HepG2 (cell line): ENCODE data around the gene ANKRD44. TPM values are rescaled to one million over a fixed set of nuclear protein-coding genes. Genes with fewer than 3 reads are reported as not detected.

Experiments
- ATAC-seq: fragments of 200-7000 bp; cut with Tn5 transposase; 3 replicates; pipeline ENCODE4 v1.9.1; 2020; ENCODE audit warnings: mild to moderate bottlenecking, moderate library complexity
- BruUV-seq: library from RNA; stranded (reverse); fragments of 400-500 nt; replicated peaks from 2 replicates; lab custom pipeline; 2021; lab: Mats Ljungman, UMichigan
- CTCF ChIA-PET: fragments of 300-600 bp; formaldehyde crosslinking; extraction: SDS; loops from one replicate; lab custom pipeline; 2021; ENCODE audit warnings: low total read pairs, inconsistent platforms, low intra/inter-chr PET ratio; lab: Yijun Ruan, JAX
- POLR2A ChIA-PET: fragments of 350-600 bp; sonication (Branson Sonifier 250); formaldehyde crosslinking; loops from one replicate; lab custom pipeline; 2020; ENCODE audit warnings: antibody characterized with exemption, inconsistent platforms; lab: Yijun Ruan, JAX
- DNase-seq: peaks from one replicate; pipeline ENCODE4 v3.0.0-alpha.2; 2015; ENCODE audit warnings: low spot score
- FAIRE-seq: peaks from 3 replicates; lab custom pipeline; 2011; peaks lifted over from hg19 to GRCh38; lab: Jason Lieb, UNC
- H2AFZ ChIP-seq: one replicate; pipeline ENCODE4 v1.6.1; 2011; ENCODE audit warnings: low read length, inconsistent platforms
- H3K27ac ChIP-seq: fragments of 300-600 bp; 3 replicates; pipeline ENCODE4 v1.8.0; 2011; ENCODE audit warnings: mixed run types, mild to moderate bottlenecking, mixed read lengths, low read length, inconsistent platforms; ENCODE audit not compliant: insufficient read depth; ENCODE audit errors: extremely low read length
- H3K27me3 ChIP-seq, 2 experiments: fragments of 200-600 bp in 1 of 2; 2 replicates in 1 of 2; 3 replicates in 1 of 2; pipeline versions ENCODE4 v1.6.0 to v1.8.0; 2011; ENCODE audit warnings: low read length in 2 of 2, mild to moderate bottlenecking in 2 of 2, moderate library complexity in 2 of 2, inconsistent platforms in 1 of 2; ENCODE audit not compliant: insufficient read depth in 2 of 2, control insufficient read depth in 1 of 2
- H3K36me3 ChIP-seq, 2 experiments: fragments of 200-600 bp in 1 of 2; replicated peaks in 1 of 2; 2 replicates in 1 of 2; 3 replicates in 1 of 2; pipeline versions ENCODE4 v1.5.1 to v1.8.0; 2011; ENCODE audit warnings: low read length in 2 of 2, inconsistent platforms in 1 of 2; ENCODE audit not compliant: insufficient read depth in 2 of 2, control insufficient read depth in 1 of 2
- H3K4me1 ChIP-seq: 2 replicates; pipeline ENCODE4 v1.5.1; 2012; ENCODE audit warnings: low read length, inconsistent platforms; ENCODE audit not compliant: insufficient read depth
- H3K4me2 ChIP-seq: 2 replicates; pipeline ENCODE4 v1.6.0; 2011; ENCODE audit warnings: low read depth, low read length, inconsistent platforms
- H3K4me3 ChIP-seq, 3 experiments: fragments of 200-600 bp in 1 of 3; sonication (generic), shearing (Covaris generic) in 1 of 3; replicated peaks in 1 of 3; 2 replicates each; pipeline ENCODE4 v1.5.1; 2011 to 2016; ENCODE audit warnings: low read length in 3 of 3, inconsistent platforms in 2 of 3, low read depth in 2 of 3, mild to moderate bottlenecking in 2 of 3, control low read depth in 1 of 3, mixed read lengths in 1 of 3; ENCODE audit not compliant: insufficient read depth in 1 of 3
- H3K79me2 ChIP-seq: one replicate; pipeline ENCODE4 v1.6.1; 2011; ENCODE audit warnings: low read length, inconsistent platforms; ENCODE audit not compliant: insufficient read depth
- H3K9ac ChIP-seq: 2 replicates; pipeline ENCODE4 v1.6.0; 2011; ENCODE audit warnings: mild to moderate bottlenecking, low read depth, low read length, inconsistent platforms; ENCODE audit not compliant: insufficient read depth
- H3K9me3 ChIP-seq: 2 replicates; pipeline ENCODE4 v1.5.1; 2012; ENCODE audit warnings: mild to moderate bottlenecking, low read length
- H4K20me1 ChIP-seq: 2 replicates; pipeline ENCODE4 v1.6.0; 2011; ENCODE audit warnings: inconsistent platforms, mild to moderate bottlenecking, low read length, moderate library complexity; ENCODE audit not compliant: insufficient read depth
- CEBPB ChIP-seq: IDR thresholded peaks from 2 replicates; pipeline ENCODE4 v1.6.1; 2011; ENCODE audit warnings: low read depth, low read length, improper control_type of control experiment, borderline replicate concordance
- CREB1 ChIP-seq, 2 experiments: fragments of 450-650 bp in 1 of 2; IDR thresholded peaks; 2 replicates each; pipeline ENCODE4 v1.6.1; 2016 to 2017; ENCODE audit warnings: control low read depth in 1 of 2, mild to moderate bottlenecking in 1 of 2, missing compliant biosample characterization in 1 of 2, missing genetic modification characterization in 1 of 2
- GABPA ChIP-seq, 2 experiments: IDR thresholded peaks; 2 replicates each; pipeline ENCODE4 v1.6.1; 2011 to 2016; ENCODE audit warnings: low read depth in 2 of 2, low read length in 1 of 2, missing biosample characterization in 1 of 2, missing genetic modification characterization in 1 of 2
- MAFG ChIP-seq: sonication (generic); formaldehyde crosslinking; IDR thresholded peaks from 2 replicates; pipeline ENCODE4 v1.5.1; 2020; ENCODE audit warnings: mild to moderate bottlenecking, missing genetic modification reagents
- MXD4 ChIP-seq: IDR thresholded peaks from 2 replicates; pipeline ENCODE4 v1.6.1; 2016; ENCODE audit warnings: mild to moderate bottlenecking, missing biosample characterization, missing genetic modification reagents
- PHB2 ChIP-seq: fragments of 450-650 bp; IDR thresholded peaks from 2 replicates; pipeline ENCODE4 v1.6.1; 2018; ENCODE audit not compliant: partially characterized antibody
- SSRP1 ChIP-seq: IDR thresholded peaks from 2 replicates; pipeline ENCODE4 v1.6.1; 2016; ENCODE audit warnings: control low read depth
- ZNF10 ChIP-seq: sonication (generic); formaldehyde crosslinking; IDR thresholded peaks from 2 replicates; pipeline ENCODE4 v1.4.0; 2020; ENCODE audit warnings: mild to moderate bottlenecking, low read depth, missing genetic modification reagents, borderline replicate concordance
- ZNF296 ChIP-seq: sonication (generic); formaldehyde crosslinking; conservative IDR thresholded peaks from 2 replicates; pipeline ENCODE4 v1.5.0; 2020; ENCODE audit warnings: mild to moderate bottlenecking, missing genetic modification reagents
- ZNF3 ChIP-seq: IDR thresholded peaks from 2 replicates; pipeline ENCODE4 v1.7.0; 2017; ENCODE audit warnings: inconsistent platforms
- ZNF709 ChIP-seq: sonication (generic); formaldehyde crosslinking; IDR thresholded peaks from 2 replicates; pipeline ENCODE4 v1.5.0; 2020; ENCODE audit warnings: mild to moderate bottlenecking, missing genetic modification reagents
- WGBS: methylation state at CpG from one replicate; pipeline ENCODE4 v1.1.6; 2017; ENCODE audit warnings: low lambda C conversion rate; 5-methylcytosine and 5-hydroxymethylcytosine counted together
- in situ Hi-C: cut with HindIII; loops from 2 replicates; pipeline ENCODE4 v1.10.0; 2017; ENCODE audit warnings: low pct_unique_long_range_greater_than_20kb; ENCODE audit not compliant: extremely low pct_ligation_motif_present
- intact Hi-C: fragments of 100-400 bp; cut with micrococcal nuclease; formaldehyde crosslinking; loops from one replicate; pipeline ENCODE4 v1.10.0; 2022; ENCODE audit not compliant: unreplicated experiment
- polyA plus RNA-seq, 8 experiments: library from polyadenylated mRNA; depleted of rRNA in 3 of 8; stranded (reverse) in 7 of 8; unstranded in 1 of 8; fragments of >200 nt; fragmentation: Illumina TruSeq in 4 of 8; extraction: Trizol in 4 of 8; gene quantifications; 2 replicates each; pipeline versions ENCODE4 v1.2.1 to v1.2.3, GENCODE V29; 2011 to 2016; ENCODE audit warnings: low read depth in 4 of 8, missing spikeins in 1 of 8, mixed read lengths in 1 of 8; ENCODE audit not compliant: insufficient read depth in 1 of 8
- total RNA-seq, 5 experiments: library from RNA; depleted of rRNA; stranded (reverse); fragments of >200 nt; fragmentation: Illumina TruSeq; extraction: Trizol; gene quantifications; 2 replicates each; pipeline ENCODE4 v1.2.3, GENCODE V29; 2016; ENCODE audit warnings: low read depth in 1 of 5
- TF ChIP-seq, protein P1 (sequence below): sonication (generic); formaldehyde crosslinking; IDR thresholded peaks from 2 replicates; pipeline ENCODE4 v1.5.0; 2020; ENCODE audit warnings: mild to moderate bottlenecking, missing genetic modification reagents
- TF ChIP-seq, protein P2 (sequence below): sonication (generic); formaldehyde crosslinking; IDR thresholded peaks from 2 replicates; pipeline ENCODE4 v1.5.0; 2020; ENCODE audit warnings: mild to moderate bottlenecking, missing genetic modification reagents

ANKRD44 gene
- total and polyA plus RNA-seq, 2 of the 13 experiments (the other 11 are each of a cell fraction or from before 2014, with no cell fraction given), result 0.04 to 0.11 TPM

DNA sequence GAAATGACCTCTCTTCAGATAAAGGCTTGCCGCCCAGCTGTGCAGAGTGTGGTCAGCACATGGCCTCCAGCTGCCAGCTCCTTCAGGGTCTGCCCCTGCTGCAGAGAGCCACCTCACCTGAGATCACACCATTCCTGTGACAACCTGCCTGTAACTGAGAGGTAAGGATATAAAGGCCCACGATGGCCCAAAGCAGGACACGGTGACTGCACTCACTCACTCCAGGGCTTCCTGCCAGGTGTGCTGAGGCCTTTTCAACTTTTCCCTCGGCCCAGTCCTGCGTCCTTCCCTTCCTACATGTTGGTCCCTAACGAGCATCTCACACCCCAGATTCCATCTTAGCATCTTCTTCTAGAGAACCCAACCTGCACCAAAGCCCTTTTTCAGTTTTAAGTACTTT, 36.2 kb downstream of the ANKRD44 start:
- DNase-seq (no peak), FAIRE-seq (no peak), ATAC-seq (no peak; the same call in 2 of the 3 replicates)
- intact Hi-C loops (no loop called here), in situ Hi-C loops (no loop called here)
- no peaks in the 10 kb centered on the region for H3K9me3 ChIP-seq
- no peaks in the 10 kb centered on the region for H3K79me2 ChIP-seq
- H3K36me3 ChIP-seq, result no peaks in the 10 kb centered on the region
- whole genome bisulfite sequencing, result 23% methylated on average over 6 of the region's 6 CpGs
- H3K4me3 ChIP-seq, result no peak overlapping the region
- ChIA-PET POLR2A (no interaction called here), CTCF (no interaction called here)
- no peak for TF ChIP-seq MAFG (CRISPR knock-in tag)
- no peak for TF ChIP-seq ZNF3
- H3K9ac ChIP-seq, result no peak overlapping the region
- H4K20me1 ChIP-seq, result no peaks in the 10 kb centered on the region
- BruUV-seq, result no TSS peak
- H3K4me2 ChIP-seq, result no peak overlapping the region
- no peak overlapping the region for H3K27ac ChIP-seq
- peaks cover 1 to 8% of the 10 kb centered on the region in 2 experiments; a peak in 2 of 5 replicates for H3K27me3 ChIP-seq
- H3K4me1 ChIP-seq, result no peaks in the 10 kb centered on the region
- no peak overlapping the region for H2AFZ ChIP-seq

DNA sequence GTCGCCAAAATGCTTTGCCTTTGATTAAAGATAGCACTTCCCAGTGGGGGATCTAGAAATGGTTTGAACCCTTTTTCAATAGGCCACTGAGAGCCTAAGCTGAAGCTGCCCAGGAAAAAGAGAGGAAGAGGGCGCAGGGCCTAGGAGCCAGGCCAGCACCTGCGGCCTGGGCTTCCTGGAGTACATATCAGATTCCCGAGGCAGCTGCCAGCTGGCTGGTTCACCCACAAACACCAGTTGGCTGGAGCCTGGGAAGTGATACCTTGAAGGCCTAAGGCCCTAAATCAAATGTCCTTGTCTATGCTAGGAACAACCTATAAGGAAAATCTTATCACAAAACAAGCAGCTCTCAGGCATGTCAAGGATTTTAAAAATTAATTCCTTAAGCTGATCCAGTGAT, 37.1 kb downstream of the ANKRD44 start:
- Histone ChIP-seq H4K20me1 (no peaks in the 10 kb centered on the region), H3K36me3 (no peaks in the 10 kb centered on the region), H3K79me2 (no peaks in the 10 kb centered on the region), H3K4me1 (no peaks in the 10 kb centered on the region), H2AFZ (no peak overlapping the region), H3K4me3 (no peak overlapping the region), H3K4me2 (no peak overlapping the region), H3K27ac (no peak overlapping the region), H3K9me3 (no peaks in the 10 kb centered on the region), H3K9ac (no peak overlapping the region), H3K27me3 (peaks cover 0 to 6% of the 10 kb centered on the region in 2 experiments; a peak in 1 of 5 replicates)
- intact Hi-C loops (no loop called here), in situ Hi-C loops (no loop called here)
- no peak for DNase-seq
- no peak for FAIRE-seq
- no peak for ATAC-seq
- BruUV-seq, result no TSS peak
- ChIA-PET CTCF (no interaction called here), POLR2A (no interaction called here)
- WGBS, result 32% methylated on average over 4 of the region's 4 CpGs
- TF ChIP-seq ZNF296 (CRISPR knock-in tag) (no peak), MXD4 (CRISPR knock-in tag) (no peak), SSRP1 (no peak), CREB1 (IDR thresholded peaks at IDR 0.05) (no peak), CREB1 (CRISPR knock-in tag; IDR thresholded peaks at IDR 0.05) (no peak), CEBPB (no peak), PHB2 (no peak), ZNF709 (CRISPR knock-in tag) (no peak), ZNF10 (CRISPR knock-in tag) (no peak), GABPA (IDR thresholded peaks at IDR 0.05; ENCODE audit: low read depth, low read length) (no peak), GABPA (CRISPR knock-in tag; IDR thresholded peaks at IDR 0.05; ENCODE audit: low read depth) (no peak)
- TF ChIP-seq, protein P1, sequence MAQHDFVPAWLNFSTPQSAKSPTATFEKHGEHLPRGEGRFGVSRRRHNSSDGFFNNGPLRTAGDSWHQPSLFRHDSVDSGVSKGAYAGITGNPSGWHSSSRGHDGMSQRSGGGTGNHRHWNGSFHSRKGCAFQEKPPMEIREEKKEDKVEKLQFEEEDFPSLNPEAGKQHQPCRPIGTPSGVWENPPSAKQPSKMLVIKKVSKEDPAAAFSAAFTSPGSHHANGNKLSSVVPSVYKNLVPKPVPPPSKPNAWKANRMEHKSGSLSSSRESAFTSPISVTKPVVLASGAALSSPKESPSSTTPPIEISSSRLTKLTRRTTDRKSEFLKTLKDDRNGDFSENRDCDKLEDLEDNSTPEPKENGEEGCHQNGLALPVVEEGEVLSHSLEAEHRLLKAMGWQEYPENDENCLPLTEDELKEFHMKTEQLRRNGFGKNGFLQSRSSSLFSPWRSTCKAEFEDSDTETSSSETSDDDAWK, result no peak
- TF ChIP-seq, protein P2, sequence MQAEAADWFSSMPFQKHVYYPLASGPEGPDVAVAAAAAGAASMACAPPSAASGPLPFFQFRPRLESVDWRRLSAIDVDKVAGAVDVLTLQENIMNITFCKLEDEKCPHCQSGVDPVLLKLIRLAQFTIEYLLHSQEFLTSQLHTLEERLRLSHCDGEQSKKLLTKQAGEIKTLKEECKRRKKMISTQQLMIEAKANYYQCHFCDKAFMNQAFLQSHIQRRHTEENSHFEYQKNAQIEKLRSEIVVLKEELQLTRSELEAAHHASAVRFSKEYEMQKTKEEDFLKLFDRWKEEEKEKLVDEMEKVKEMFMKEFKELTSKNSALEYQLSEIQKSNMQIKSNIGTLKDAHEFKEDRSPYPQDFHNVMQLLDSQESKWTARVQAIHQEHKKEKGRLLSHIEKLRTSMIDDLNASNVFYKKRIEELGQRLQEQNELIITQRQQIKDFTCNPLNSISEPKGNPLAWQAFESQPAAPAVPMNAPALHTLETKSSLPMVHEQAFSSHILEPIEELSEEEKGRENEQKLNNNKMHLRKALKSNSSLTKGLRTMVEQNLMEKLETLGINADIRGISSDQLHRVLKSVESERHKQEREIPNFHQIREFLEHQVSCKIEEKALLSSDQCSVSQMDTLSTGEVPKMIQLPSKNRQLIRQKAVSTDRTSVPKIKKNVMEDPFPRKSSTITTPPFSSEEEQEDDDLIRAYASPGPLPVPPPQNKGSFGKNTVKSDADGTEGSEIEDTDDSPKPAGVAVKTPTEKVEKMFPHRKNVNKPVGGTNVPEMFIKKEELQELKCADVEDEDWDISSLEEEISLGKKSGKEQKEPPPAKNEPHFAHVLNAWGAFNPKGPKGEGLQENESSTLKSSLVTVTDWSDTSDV (CRISPR knock-in tag), result no peak
